Stimulated activated naive CD8-positive, alpha-beta T cell treated with anti-CD3 and anti-CD28 coated beads, Interleukin-15, Interleukin-2, amounts not matched to agents 100 ng/mL and 50 ng/mL, for 24 hours (primary cell): ENCODE measurements around the gene AMOTL2.

Experiments
- H3K27ac Mint-ChIP-seq: one replicate; pipeline ENCODE4 v1.8.0; 2021; ENCODE audit warnings: mild to moderate bottlenecking, mixed read lengths
- H3K27me3 Mint-ChIP-seq: one replicate; pipeline ENCODE4 v1.8.0; 2021; ENCODE audit warnings: mixed read lengths
- H3K36me3 Mint-ChIP-seq: one replicate; pipeline ENCODE4 v1.8.0; 2021; ENCODE audit warnings: low read depth, mixed read lengths
- H3K4me1 Mint-ChIP-seq: one replicate; pipeline ENCODE4 v1.8.0; 2021; ENCODE audit warnings: low read depth, mixed read lengths
- H3K4me3 Mint-ChIP-seq: one replicate; pipeline ENCODE4 v1.8.0; 2021; ENCODE audit warnings: mild to moderate bottlenecking, mixed read lengths
- H3K9me3 Mint-ChIP-seq: one replicate; pipeline ENCODE4 v1.8.0; 2021; ENCODE audit warnings: mixed read lengths

Gene AMOTL2

DNA sequence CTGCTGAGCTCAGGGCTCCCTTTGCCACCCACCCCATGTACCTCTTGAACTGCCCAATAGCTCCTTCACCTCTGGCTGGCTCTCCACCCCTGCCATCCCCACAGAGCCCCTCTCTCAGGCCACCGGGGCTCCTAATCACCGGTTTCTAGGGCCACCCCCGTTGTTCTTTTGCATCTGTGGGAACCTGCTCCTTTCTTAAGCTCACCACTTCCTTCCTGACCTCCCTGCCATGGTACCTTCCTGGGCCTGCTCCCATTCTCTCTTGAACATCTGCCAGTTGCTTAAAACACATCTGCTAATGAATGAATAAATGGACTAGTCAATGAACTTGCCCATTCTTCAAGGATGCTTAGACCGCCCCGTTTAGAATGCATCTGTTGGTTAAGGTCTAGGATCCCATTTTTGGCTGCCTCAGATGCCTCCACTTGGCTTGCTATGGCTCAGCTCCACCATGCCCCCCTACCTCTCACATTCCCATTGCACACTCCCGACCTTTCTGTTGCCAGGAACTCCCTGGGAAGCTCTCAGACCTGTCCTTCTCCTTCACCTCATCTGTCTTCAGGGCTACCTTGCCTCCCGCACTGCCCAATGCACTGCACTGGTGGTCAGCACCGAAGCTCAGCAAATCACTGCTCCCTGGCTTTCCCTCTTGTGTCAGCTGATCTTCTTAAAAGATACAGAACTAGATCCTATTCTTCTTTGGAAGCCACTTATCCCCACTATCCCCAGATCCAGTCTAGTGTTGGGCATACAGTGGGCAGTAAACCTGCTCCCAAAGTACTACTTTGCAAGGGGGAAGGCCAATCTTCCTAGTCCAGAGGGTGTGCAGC is 9.1 kb downstream of the AMOTL2 start:
- H3K27me3 Mint-ChIP-seq = peaks cover 16% of the 10 kb centered on the region
- no peaks in the 10 kb centered on the region for H3K36me3 Mint-ChIP-seq
- H3K4me3 Mint-ChIP-seq = peak overlapping the region; percentile 21
- H3K9me3 Mint-ChIP-seq = no peaks in the 10 kb centered on the region
- H3K27ac Mint-ChIP-seq = no peak overlapping the region
- peaks cover 24% of the 10 kb centered on the region for H3K4me1 Mint-ChIP-seq

GRCh38 chr3:134364061-134364935 is 9.9 kb downstream of the AMOTL2 start:
- Mint-ChIP-seq H3K4me3 (peak overlapping the region; percentile 21), H3K36me3 (no peaks in the 10 kb centered on the region), H3K27ac (no peak overlapping the region), H3K9me3 (no peaks in the 10 kb centered on the region), H3K4me1 (peaks cover 24% of the 10 kb centered on the region), H3K27me3 (peaks cover 16% of the 10 kb centered on the region)

DNA sequence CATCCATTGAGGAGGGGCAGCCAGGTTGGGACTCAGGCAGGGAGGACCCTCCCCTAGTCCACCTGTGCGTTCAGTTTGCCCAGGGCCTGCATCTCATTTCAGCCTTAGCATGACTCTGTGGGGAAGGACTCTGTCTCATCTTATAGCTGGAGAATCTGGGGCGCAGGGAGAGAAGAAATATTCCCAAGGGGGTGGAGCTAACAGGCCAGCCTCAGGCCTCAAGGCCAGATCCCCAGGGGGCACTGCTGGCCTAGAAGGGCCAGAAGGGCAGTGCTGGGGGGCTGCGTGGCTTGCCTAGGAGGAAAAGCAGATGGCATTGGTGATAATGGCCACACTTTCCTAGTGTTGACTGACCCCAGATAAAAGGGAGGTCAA is 10.9 kb downstream of the AMOTL2 start:
- Mint-ChIP-seq H3K4me3 (peak overlapping the region; percentile 21), H3K27me3 (peaks cover 20% of the 10 kb centered on the region), H3K27ac (no peak overlapping the region), H3K9me3 (no peaks in the 10 kb centered on the region), H3K36me3 (no peaks in the 10 kb centered on the region), H3K4me1 (peaks cover 24% of the 10 kb centered on the region)

DNA sequence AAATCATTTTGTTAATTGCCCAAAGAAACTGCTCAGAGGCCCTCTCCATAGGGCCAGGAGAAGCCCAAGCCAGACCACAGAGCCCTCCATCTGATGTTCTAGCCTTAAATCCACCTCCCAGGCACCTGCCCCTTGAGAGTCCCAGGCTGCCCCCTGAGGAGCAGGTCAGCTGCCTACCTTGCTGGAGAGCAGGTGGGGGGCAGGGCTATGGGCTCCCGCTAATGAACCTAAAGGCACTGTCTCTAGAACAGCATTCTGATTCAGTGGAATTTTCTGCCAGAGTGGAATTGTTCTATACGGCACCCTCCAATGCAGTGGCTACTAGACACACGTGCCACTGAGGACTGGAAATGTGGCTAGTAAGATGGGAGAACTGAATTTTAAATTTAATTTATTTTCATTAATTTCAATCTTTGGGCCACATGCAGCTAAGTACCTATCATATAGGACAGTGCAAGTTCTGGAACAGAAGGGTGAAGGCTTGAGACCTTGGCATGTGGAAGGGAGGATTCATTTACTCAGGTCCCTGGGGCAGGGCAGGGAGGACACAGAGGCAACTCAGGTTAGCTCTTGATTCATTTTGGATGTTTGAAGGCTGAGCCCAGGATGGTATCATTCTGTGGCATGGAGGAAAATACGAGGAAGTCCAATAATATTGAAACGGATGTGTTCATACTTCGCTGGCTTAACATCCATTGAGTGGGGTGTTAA is 11.4 kb downstream of the AMOTL2 start:
- Mint-ChIP-seq H3K4me3 (peak overlapping the region; percentile 21), H3K27ac (no peak overlapping the region), H3K27me3 (peaks cover 20% of the 10 kb centered on the region)

GRCh38 chr3:134362221-134362620 is 12.0 kb downstream of the AMOTL2 start:
- no peak overlapping the region for H3K4me3 Mint-ChIP-seq
- H3K9me3 Mint-ChIP-seq = no peaks in the 10 kb centered on the region
- H3K27me3 Mint-ChIP-seq = peaks cover 20% of the 10 kb centered on the region
- H3K36me3 Mint-ChIP-seq = no peaks in the 10 kb centered on the region
- peaks cover 24% of the 10 kb centered on the region for H3K4me1 Mint-ChIP-seq
- no peak overlapping the region for H3K27ac Mint-ChIP-seq

More for the DNA sequence above, 11.4 kb downstream of the AMOTL2 start:
- Mint-ChIP-seq H3K4me1 (peaks cover 24% of the 10 kb centered on the region), H3K36me3 (no peaks in the 10 kb centered on the region), H3K9me3 (no peaks in the 10 kb centered on the region)

DNA sequence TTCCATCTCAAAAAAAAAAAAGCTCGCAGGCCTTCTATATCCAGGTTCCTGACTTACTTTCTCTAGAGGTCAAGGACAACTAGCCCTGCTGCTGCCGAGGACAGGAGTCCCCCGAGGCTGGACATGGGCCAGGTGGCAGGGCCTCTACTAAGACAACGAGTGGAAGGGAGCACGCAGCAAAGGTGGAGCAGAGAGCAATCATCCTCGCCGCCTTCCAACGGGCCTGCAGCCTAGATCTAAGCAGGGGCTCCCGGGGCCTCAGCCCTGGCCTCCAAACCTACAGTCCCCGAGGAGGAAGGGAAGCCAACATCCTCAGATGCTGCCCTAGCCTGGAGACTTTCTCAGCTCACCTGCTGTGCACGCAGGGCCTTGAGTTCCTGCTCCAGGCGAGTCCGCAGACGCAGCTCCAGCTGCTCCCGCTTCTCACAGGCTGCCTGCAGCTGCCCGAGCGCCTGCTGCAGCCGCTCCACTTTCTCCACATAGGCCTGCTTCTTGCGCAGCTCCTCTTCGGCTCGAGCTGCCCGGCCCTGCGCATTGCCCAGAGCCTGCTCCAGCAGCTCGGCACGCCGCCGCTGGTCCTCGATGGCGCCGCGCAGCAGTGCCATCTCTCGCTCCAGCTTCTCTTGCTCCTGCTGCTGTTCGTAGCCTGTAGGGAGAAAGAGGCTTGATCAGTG is 12.9 kb downstream of the AMOTL2 start:
- Mint-ChIP-seq H3K27ac (no peak overlapping the region), H3K4me3 (no peak overlapping the region), H3K36me3 (no peaks in the 10 kb centered on the region)

DNA sequence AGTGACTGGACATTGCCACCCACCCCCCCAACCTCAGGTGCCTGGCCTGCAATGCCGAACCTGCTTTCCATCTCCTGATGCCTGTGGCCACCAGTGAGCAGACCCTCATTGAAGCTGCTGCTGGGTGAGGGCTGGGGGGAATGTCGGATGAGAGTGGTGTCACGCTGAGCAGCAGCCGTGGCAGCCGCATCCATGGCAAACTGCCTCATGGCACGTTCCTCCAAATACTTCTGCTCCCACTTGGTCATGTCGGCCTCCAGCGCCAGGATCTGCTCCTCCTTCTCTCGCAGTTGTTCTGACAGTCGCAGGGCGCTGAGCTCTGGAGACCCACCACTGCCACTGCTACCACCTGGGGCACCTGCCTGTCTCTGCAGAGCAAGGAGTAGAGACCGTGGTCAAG is 14.2 kb downstream of the AMOTL2 start:
- no peaks in the 10 kb centered on the region for H3K36me3 Mint-ChIP-seq
- no peaks in the 10 kb centered on the region for H3K9me3 Mint-ChIP-seq
- no peak overlapping the region for H3K27ac Mint-ChIP-seq
- H3K4me3 Mint-ChIP-seq = no peak overlapping the region
- H3K4me1 Mint-ChIP-seq = peaks cover 20% of the 10 kb centered on the region
- peaks cover 20% of the 10 kb centered on the region for H3K27me3 Mint-ChIP-seq

More for the DNA sequence above, 12.9 kb downstream of the AMOTL2 start:
- peaks cover 24% of the 10 kb centered on the region for H3K4me1 Mint-ChIP-seq
- peaks cover 20% of the 10 kb centered on the region for H3K27me3 Mint-ChIP-seq
- no peaks in the 10 kb centered on the region for H3K9me3 Mint-ChIP-seq

GRCh38 chr3:134359121-134360010 is 14.9 kb downstream of the AMOTL2 start:
- Mint-ChIP-seq H3K27ac (no peak overlapping the region), H3K4me1 (peaks cover 13% of the 10 kb centered on the region), H3K4me3 (no peak overlapping the region), H3K9me3 (no peaks in the 10 kb centered on the region), H3K36me3 (no peaks in the 10 kb centered on the region), H3K27me3 (peaks cover 13% of the 10 kb centered on the region)

- H3K9me3 Mint-ChIP-seq = no peaks in the 10 kb centered on the region
- peaks cover 2% of the 10 kb centered on the region for H3K4me1 Mint-ChIP-seq
- no peak overlapping the region for H3K4me3 Mint-ChIP-seq
- H3K36me3 Mint-ChIP-seq = no peaks in the 10 kb centered on the region
- H3K27ac Mint-ChIP-seq = no peak overlapping the region
- peaks cover 7% of the 10 kb centered on the region for H3K27me3 Mint-ChIP-seq
Observed at GRCh38 chr3:134357914-134358811, 16.1 kb downstream of the AMOTL2 start.

GRCh38 chr3:134357261-134357913 is 16.9 kb downstream of the AMOTL2 start:
- Mint-ChIP-seq H3K27me3 (peaks cover 4% of the 10 kb centered on the region), H3K36me3 (no peaks in the 10 kb centered on the region), H3K4me3 (no peak overlapping the region), H3K4me1 (no peaks in the 10 kb centered on the region), H3K27ac (no peak overlapping the region), H3K9me3 (no peaks in the 10 kb centered on the region)

- H3K36me3 Mint-ChIP-seq = no peaks in the 10 kb centered on the region
- peaks cover 4% of the 10 kb centered on the region for H3K27me3 Mint-ChIP-seq
- no peak overlapping the region for H3K27ac Mint-ChIP-seq
- no peaks in the 10 kb centered on the region for H3K9me3 Mint-ChIP-seq
- H3K4me1 Mint-ChIP-seq = no peaks in the 10 kb centered on the region
- no peak overlapping the region for H3K4me3 Mint-ChIP-seq
Observed at GRCh38 chr3:134356411-134357040, 17.7 kb downstream of the AMOTL2 start.

DNA sequence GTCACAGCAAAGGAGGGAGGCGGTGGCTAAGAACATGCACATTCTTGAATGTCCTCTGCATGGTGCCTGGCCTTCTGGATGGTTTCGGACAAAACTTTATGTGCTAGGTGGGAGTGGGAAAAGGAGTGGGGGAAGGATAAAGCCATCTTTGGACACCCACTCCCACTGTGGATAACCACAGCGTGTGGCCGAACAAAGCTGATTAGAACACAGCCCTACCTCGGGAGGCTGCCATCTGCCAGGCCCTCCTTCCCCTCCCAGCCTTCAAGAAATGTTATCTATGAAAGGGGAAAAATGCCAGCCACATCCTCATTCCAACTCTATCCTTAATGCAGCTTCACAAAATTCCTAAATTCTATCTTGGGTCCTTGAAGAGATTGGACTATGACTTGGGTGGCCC is 18.8 kb downstream of the AMOTL2 start:
- no peaks in the 10 kb centered on the region for H3K9me3 Mint-ChIP-seq
- H3K27me3 Mint-ChIP-seq = peaks cover 4% of the 10 kb centered on the region
- H3K36me3 Mint-ChIP-seq = no peaks in the 10 kb centered on the region
- no peaks in the 10 kb centered on the region for H3K4me1 Mint-ChIP-seq
- no peak overlapping the region for H3K4me3 Mint-ChIP-seq
- H3K27ac Mint-ChIP-seq = no peak overlapping the region
